Liver (tissue), 9 donors: ENCODE results near the gene ARID3A. TPM values are rescaled to one million over a fixed set of nuclear protein-coding genes. Genes with fewer than 3 reads are reported as not detected.

Experiments used
- DNase-seq: peaks from one replicate; pipeline ENCODE4 v3.0.0-alpha.2; 2017; ENCODE audit warnings: low spot score
- H3K27ac ChIP-seq, 2 donors: one replicate each; pipeline ENCODE4 v1.7.0; 2013; ENCODE audit warnings: inconsistent platforms in 2 of 2, low read length in 2 of 2, control low read depth in 1 of 2, low read depth in 1 of 2, mild to moderate bottlenecking in 1 of 2
- H3K27me3 ChIP-seq, 4 donors: one replicate each; pipeline versions ENCODE4 v1.6.1 to v1.7.0; 2013; ENCODE audit warnings: low read length in 3 of 4, inconsistent platforms in 1 of 4, mild to moderate bottlenecking in 1 of 4, moderate library complexity in 1 of 4; ENCODE audit not compliant: control insufficient read depth in 4 of 4, insufficient read depth in 4 of 4
- H3K36me3 ChIP-seq, 4 donors: one replicate each; pipeline versions ENCODE4 v1.6.1 to v1.7.0; 2013; ENCODE audit warnings: low read length in 3 of 4, mild to moderate bottlenecking in 3 of 4, low read depth in 1 of 4, moderate library complexity in 1 of 4; ENCODE audit not compliant: control insufficient read depth in 4 of 4, insufficient read depth in 3 of 4
- H3K4me1 ChIP-seq, 4 donors: one replicate each; pipeline versions ENCODE4 v1.6.1 to v1.7.0; 2013; ENCODE audit warnings: low read length in 3 of 4, mild to moderate bottlenecking in 3 of 4, moderate library complexity in 1 of 4; ENCODE audit not compliant: control insufficient read depth in 4 of 4, insufficient read depth in 4 of 4
- H3K4me3 ChIP-seq, 3 donors: one replicate each; pipeline versions ENCODE4 v1.6.1 to v1.7.0; 2013; ENCODE audit warnings: low read length in 3 of 3, control low read depth in 1 of 3, low read depth in 1 of 3, mild to moderate bottlenecking in 1 of 3
- H3K9ac ChIP-seq, 2 donors: one replicate each; pipeline ENCODE4 v1.7.0; 2013; ENCODE audit warnings: low read length in 2 of 2, mild to moderate bottlenecking in 2 of 2, moderate library complexity in 2 of 2, control low read depth in 1 of 2, low read depth in 1 of 2
- H3K9me3 ChIP-seq, 4 donors: one replicate each; pipeline versions ENCODE4 v1.6.1 to v1.7.0; 2013; ENCODE audit warnings: low read length in 3 of 4; ENCODE audit not compliant: control insufficient read depth in 4 of 4
- ATF3 ChIP-seq: IDR thresholded peaks from 2 replicates; pipeline ENCODE4 v1.6.1; 2016; ENCODE audit warnings: antibody characterized with exemption
- CTCF ChIP-seq: fragments of 150-350 bp; IDR thresholded peaks from 2 replicates; pipeline ENCODE4 v1.5.1; 2017; ENCODE audit warnings: improper control_type of control experiment, low read depth, low read length; ENCODE audit not compliant: missing input control
- EGR1 ChIP-seq, 2 donors: IDR thresholded peaks; 2 replicates each; pipeline ENCODE4 v1.6.1; 2016 to 2018; ENCODE audit warnings: antibody characterized with exemption in 2 of 2, low read depth in 2 of 2
- FOXA1 ChIP-seq: IDR thresholded peaks from 2 replicates; pipeline ENCODE4 v1.6.1; 2016; ENCODE audit warnings: antibody characterized with exemption
- FOXA2 ChIP-seq: IDR thresholded peaks from 2 replicates; pipeline ENCODE4 v1.6.1; 2016; ENCODE audit warnings: antibody characterized with exemption
- HNF4A ChIP-seq, 2 donors: conservative IDR thresholded peaks; 2 replicates each; pipeline ENCODE4 v1.6.1; 2016; ENCODE audit warnings: antibody characterized with exemption in 2 of 2, mild to moderate bottlenecking in 2 of 2
- JUND ChIP-seq, 2 donors: IDR thresholded peaks; 2 replicates each; pipeline ENCODE4 v1.6.1; 2016; ENCODE audit warnings: antibody characterized with exemption in 2 of 2
- MAX ChIP-seq: IDR thresholded peaks from 2 replicates; pipeline ENCODE4 v1.6.1; 2016; ENCODE audit warnings: antibody characterized with exemption
- NR2F2 ChIP-seq: IDR thresholded peaks from 2 replicates; pipeline ENCODE4 v1.6.1; 2016; ENCODE audit warnings: antibody characterized with exemption
- RAD21 ChIP-seq, 2 donors: IDR thresholded peaks; 2 replicates each; pipeline ENCODE4 v1.6.1; 2016; ENCODE audit warnings: antibody characterized with exemption in 2 of 2, mild to moderate bottlenecking in 2 of 2
- REST ChIP-seq: IDR thresholded peaks from 2 replicates; pipeline ENCODE4 v1.6.1; 2016; ENCODE audit warnings: antibody characterized with exemption, mild to moderate bottlenecking
- RXRA ChIP-seq, 2 donors: IDR thresholded peaks; 2 replicates each; pipeline ENCODE4 v1.6.1; 2017 to 2018; ENCODE audit warnings: antibody characterized with exemption in 2 of 2, mild to moderate bottlenecking in 1 of 2
- SP1 ChIP-seq: IDR thresholded peaks from 2 replicates; pipeline ENCODE4 v1.6.1; 2018; ENCODE audit warnings: antibody characterized with exemption, mild to moderate bottlenecking
- TAF1 ChIP-seq: conservative IDR thresholded peaks from 2 replicates; pipeline ENCODE4 v1.6.1; 2016; ENCODE audit warnings: antibody characterized with exemption, mild to moderate bottlenecking
- YY1 ChIP-seq: IDR thresholded peaks from 2 replicates; pipeline ENCODE4 v1.6.1; 2016; ENCODE audit warnings: antibody characterized with exemption, mild to moderate bottlenecking
- WGBS: extraction: QIAGEN DNeasy Blood & Tissue Kit; methylation state at CpG from one replicate; pipeline ENCODE4 v1.1.7; 2013; 5-methylcytosine and 5-hydroxymethylcytosine counted together
- polyA plus RNA-seq, 2 donors: library from polyadenylated mRNA; stranded (reverse) in 1 of 2; unstranded in 1 of 2; fragments of 200-250 nt in 1 of 2; fragments of >200 nt in 1 of 2; fragmentation: Nextera tagmentation in 1 of 2; extraction: Ambion mirVana in 1 of 2; gene quantifications; one replicate each; pipeline versions ENCODE4 v1.2.1 to v1.2.3, GENCODE V29; 2013 to 2015
- total RNA-seq, 2 donors: library from RNA; depleted of rRNA; stranded (reverse); fragments of >200 nt; gene quantifications; one replicate each; pipeline ENCODE4 v1.2.3, GENCODE V29; 2014
- donor health status: healthy.
- donor health status: healthy.
- donor health status: healthy.
- donor health status: healthy.
- donor health status: healthy.

The ARID3A gene
- total and polyA plus RNA-seq, 4 donors = 0.74 to 42.4 (median 3.1) TPM

GRCh38 chr19:897442-898039 is 28.3 kb upstream of the ARID3A start:
- TF ChIP-seq FOXA2 = no peak
- no peak for TF ChIP-seq FOXA1
- no peak for TF ChIP-seq REST
- no peak for TF ChIP-seq NR2F2
- no peak for TF ChIP-seq TAF1
- no peak for TF ChIP-seq RXRA (IDR thresholded peaks at IDR 0.05)
- no peak for TF ChIP-seq SP1
- TF ChIP-seq EGR1 (IDR thresholded peaks at IDR 0.05; ENCODE audit: low read depth in 2 of 2) = no peak
- no peak for TF ChIP-seq ATF3
- no peak for TF ChIP-seq HNF4A (conservative IDR thresholded peaks at IDR 0.05)
- no peak for TF ChIP-seq MAX
- TF ChIP-seq YY1 = no peak
- no peak for DNase-seq
- H3K27me3 ChIP-seq = no peaks in the 10 kb centered on the region
- H3K9me3 ChIP-seq = no peaks in the 10 kb centered on the region
- no peak overlapping the region for H3K27ac ChIP-seq
- H3K9ac ChIP-seq = no peak overlapping the region
- peaks cover 0 to 13% (median 4%) of the 10 kb centered on the region in 4 donors for H3K36me3 ChIP-seq
- WGBS = 95% methylated on average over 26 of the region's 26 CpGs
- H3K4me3 ChIP-seq = no peak overlapping the region
- H3K4me1 ChIP-seq = peaks cover 5 to 7% (median 5%) of the 10 kb centered on the region in 4 donors

- Histone ChIP-seq H3K27ac (no peak overlapping the region), H3K4me3 (no peak overlapping the region), H3K27me3 (no peaks in the 10 kb centered on the region), H3K4me1 (peaks cover 7 to 11% (median 9%) of the 10 kb centered on the region in 4 donors), H3K9ac (no peak overlapping the region), H3K9me3 (no peaks in the 10 kb centered on the region), H3K36me3 (peaks cover 0 to 13% (median 4%) of the 10 kb centered on the region in 4 donors)
- 90% methylated on average over 20 of the region's 20 CpGs for WGBS
- DNase-seq = no peak
- no peak for TF ChIP-seq SP1
- TF ChIP-seq RAD21 (IDR thresholded peaks at IDR 0.05) = no peak
- no peak for TF ChIP-seq HNF4A (conservative IDR thresholded peaks at IDR 0.05)
- TF ChIP-seq CTCF = no peak
- TF ChIP-seq JUND (IDR thresholded peaks at IDR 0.05) = no peak
Observed at GRCh38 chr19:898663-899062, 27.2 kb upstream of the ARID3A start.
